Fibroblast of lung (primary cell): ENCODE data around the gene VPS51. TPM values are rescaled to one million over a fixed set of nuclear protein-coding genes. Genes with fewer than 3 reads are reported as not detected.

Experiments
- DNase-seq, 2 donors: peaks; one replicate each; pipeline versions ENCODE4 v3.0.0 to v3.0.0-alpha.2; 2010; ENCODE audit warnings: low read depth in 2 of 2
- H2AFZ ChIP-seq: 2 replicates; pipeline ENCODE4 v1.5.1; 2012; ENCODE audit warnings: low read length, control low read depth, inconsistent platforms
- H3K27ac ChIP-seq: 2 replicates; pipeline ENCODE4 v1.5.1; 2011; ENCODE audit warnings: low read length, control low read depth; ENCODE audit not compliant: insufficient read depth
- H3K27me3 ChIP-seq: 2 replicates; pipeline ENCODE4 v1.5.1; 2011; ENCODE audit warnings: mild to moderate bottlenecking, low read length; ENCODE audit not compliant: control insufficient read depth, insufficient read depth
- H3K36me3 ChIP-seq: 2 replicates; pipeline ENCODE4 v1.5.1; 2011; ENCODE audit warnings: low read length; ENCODE audit not compliant: control insufficient read depth, insufficient read depth
- H3K4me1 ChIP-seq: 2 replicates; pipeline ENCODE4 v1.5.1; 2011; ENCODE audit warnings: low read length; ENCODE audit not compliant: control insufficient read depth, insufficient read depth; ENCODE audit errors: extremely low read depth
- H3K4me2 ChIP-seq: 2 replicates; pipeline ENCODE4 v1.5.1; 2011; ENCODE audit warnings: low read length, control low read depth; ENCODE audit not compliant: insufficient read depth; ENCODE audit errors: extremely low read depth
- H3K4me3 ChIP-seq, 4 experiments: fragments of 200-600 bp in 1 of 4; sonication (generic) in 1 of 4; replicated peaks in 1 of 4; 2 replicates each; pipeline ENCODE4 v1.5.1; 2011 to 2016; ENCODE audit warnings: low read length in 4 of 4, low read depth in 3 of 4, mild to moderate bottlenecking in 3 of 4, control low read depth in 2 of 4, inconsistent platforms in 1 of 4, mixed read lengths in 1 of 4; ENCODE audit not compliant: insufficient read depth in 1 of 4; ENCODE audit errors: control extremely low read depth in 1 of 4
- H3K79me2 ChIP-seq: 2 replicates; pipeline ENCODE4 v1.5.1; 2012; ENCODE audit warnings: mild to moderate bottlenecking, low read length, inconsistent platforms; ENCODE audit not compliant: control insufficient read depth, insufficient read depth
- H3K9ac ChIP-seq: 2 replicates; pipeline ENCODE4 v1.5.1; 2011; ENCODE audit warnings: mild to moderate bottlenecking, low read length, control low read depth; ENCODE audit not compliant: insufficient read depth
- H3K9me3 ChIP-seq: 2 replicates; pipeline ENCODE4 v1.5.1; 2012; ENCODE audit warnings: low read depth, low read length; ENCODE audit not compliant: control insufficient read depth, insufficient read depth
- H4K20me1 ChIP-seq: 2 replicates; pipeline ENCODE4 v1.5.1; 2011; ENCODE audit warnings: low read length; ENCODE audit not compliant: control insufficient read depth, insufficient read depth; ENCODE audit errors: extremely low read depth
- CTCF ChIP-seq, 2 donors: IDR thresholded peaks in 1 of 2; conservative IDR thresholded peaks in 1 of 2; 1 replicate in 1 of 2; 2 replicates in 1 of 2; pipeline ENCODE4 v1.5.1; 2011 to 2012; ENCODE audit warnings: low read length in 2 of 2, control low read depth in 1 of 2, inconsistent platforms in 1 of 2, low read depth in 1 of 2, mild to moderate bottlenecking in 1 of 2
- EZH2 ChIP-seq: IDR thresholded peaks from 2 replicates; pipeline ENCODE4 v1.5.1; 2012; ENCODE audit warnings: low read length, control low read depth, mild to moderate bottlenecking; ENCODE audit errors: missing control alignments
- polyA plus RNA-seq, 2 donors: library from polyadenylated mRNA; depleted of rRNA in 1 of 2; stranded (reverse) in 1 of 2; unstranded in 1 of 2; fragments of >200 nt; gene quantifications; 2 replicates each; pipeline ENCODE4 v1.2.1, GENCODE V29; 2011 to 2012; ENCODE audit warnings: missing spikeins in 1 of 2
- total RNA-seq: library from RNA; depleted of rRNA; stranded (reverse); fragments of >200 nt; gene quantifications from 2 replicates; pipeline ENCODE4 v1.2.1, GENCODE V29; 2014

The VPS51 gene
- total and polyA plus RNA-seq, 2 donors (not counting 1 experiment from before 2014, with no cell fraction given): 22.0 to 144 TPM

- H3K27ac ChIP-seq: no peak overlapping the region
- TF ChIP-seq EZH2: no peak
- no peak for TF ChIP-seq CTCF (conservative IDR thresholded peaks at IDR 0.05 in 1 of 2, IDR thresholded peaks at IDR 0.05 in 1 of 2; ENCODE audit: low read depth in 1 of 2, low read length in 2 of 2)
- H3K36me3 ChIP-seq: peaks cover 8% of the 10 kb centered on the region
- DNase-seq: no peak
- no peak overlapping the region for H3K4me3 ChIP-seq
- no peaks in the 10 kb centered on the region for H4K20me1 ChIP-seq
- H3K4me1 ChIP-seq: peaks cover 10% of the 10 kb centered on the region
- peaks cover 23% of the 10 kb centered on the region for H3K79me2 ChIP-seq
- H3K9me3 ChIP-seq: no peaks in the 10 kb centered on the region
- H3K9ac ChIP-seq: no peak overlapping the region
- peaks cover 5% of the 10 kb centered on the region for H3K27me3 ChIP-seq
- H3K4me2 ChIP-seq: no peak overlapping the region
- H2AFZ ChIP-seq: no peak overlapping the region
These were observed 40.6 kb downstream of the VPS51 start for GRCh38 chr11:65136515-65137096.

- H4K20me1 ChIP-seq: no peaks in the 10 kb centered on the region
- no peak overlapping the region for H3K4me2 ChIP-seq
- H3K9me3 ChIP-seq: no peaks in the 10 kb centered on the region
- peaks cover 15% of the 10 kb centered on the region for H3K27me3 ChIP-seq
- no peaks in the 10 kb centered on the region for H3K79me2 ChIP-seq
- H3K9ac ChIP-seq: no peak overlapping the region
- no peaks in the 10 kb centered on the region for H3K4me1 ChIP-seq
- no peak for TF ChIP-seq EZH2
- TF ChIP-seq CTCF (conservative IDR thresholded peaks at IDR 0.05 in 1 of 2, IDR thresholded peaks at IDR 0.05 in 1 of 2; ENCODE audit: low read depth in 1 of 2, low read length in 2 of 2): no peak
- H3K4me3 ChIP-seq: no peak overlapping the region
- no peaks in the 10 kb centered on the region for H3K36me3 ChIP-seq
- H2AFZ ChIP-seq: no peak overlapping the region
- no peak overlapping the region for H3K27ac ChIP-seq
- DNase-seq: no peak
These were observed 46.0 kb downstream of the VPS51 start for GRCh38 chr11:65141896-65142494.

- Histone ChIP-seq H3K9me3 (no peaks in the 10 kb centered on the region), H3K4me2 (no peak overlapping the region), H3K4me1 (peaks cover 2% of the 10 kb centered on the region), H3K27me3 (peaks cover 3% of the 10 kb centered on the region), H3K79me2 (no peaks in the 10 kb centered on the region), H3K36me3 (no peaks in the 10 kb centered on the region), H2AFZ (no peak overlapping the region), H3K4me3 (no peak overlapping the region), H3K9ac (no peak overlapping the region), H3K27ac (no peak overlapping the region), H4K20me1 (no peaks in the 10 kb centered on the region)
- no peak for TF ChIP-seq CTCF (conservative IDR thresholded peaks at IDR 0.05 in 1 of 2, IDR thresholded peaks at IDR 0.05 in 1 of 2; ENCODE audit: low read depth in 1 of 2, low read length in 2 of 2)
- TF ChIP-seq EZH2: no peak
- DNase-seq: no peak
These were observed 51.5 kb downstream of the VPS51 start for GRCh38 chr11:65147352-65148075.
